ENCODE results near the gene EMC10.

DNA sequence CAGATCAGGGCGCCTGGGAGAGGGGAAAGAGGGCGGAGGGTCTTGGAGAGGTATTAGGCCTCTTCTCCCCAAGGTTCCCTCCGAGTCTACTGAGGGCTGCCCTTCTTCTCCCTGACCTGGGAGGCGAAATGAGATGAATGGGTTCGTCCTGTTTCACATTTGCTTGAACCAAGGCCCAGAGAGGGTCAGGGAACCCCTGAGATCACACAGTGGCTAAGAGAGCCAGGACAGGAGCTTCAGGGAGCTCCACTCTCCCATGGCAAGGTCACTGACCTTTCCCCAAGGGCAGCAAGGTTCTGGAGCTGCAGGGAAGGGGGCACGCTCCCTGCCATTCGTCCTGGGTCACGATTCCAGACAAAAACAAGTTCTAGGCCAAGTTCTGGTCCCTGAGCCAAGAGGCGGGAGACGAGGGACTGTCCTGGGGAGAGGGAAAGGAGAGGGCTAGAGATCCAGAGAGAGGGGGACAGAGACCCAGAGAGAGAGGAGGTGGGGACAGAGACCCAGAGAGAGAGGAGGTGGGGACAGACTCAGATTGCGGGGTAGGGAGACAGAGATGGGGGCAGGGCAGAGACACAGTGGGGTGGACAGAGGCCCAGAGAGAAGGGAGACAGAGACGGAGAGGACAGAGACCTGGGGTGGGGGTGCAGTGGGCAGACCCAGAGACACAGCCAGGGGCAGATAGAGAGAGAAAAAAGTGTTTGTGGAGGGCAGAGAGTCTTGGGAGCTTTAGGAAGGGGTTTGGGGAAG is 36.9 kb downstream of the EMC10 start:
- TF ChIP-seq POLR2A (IDR thresholded peaks at IDR 0.05) = no peak
- TF ChIP-seq, protein P1, sequence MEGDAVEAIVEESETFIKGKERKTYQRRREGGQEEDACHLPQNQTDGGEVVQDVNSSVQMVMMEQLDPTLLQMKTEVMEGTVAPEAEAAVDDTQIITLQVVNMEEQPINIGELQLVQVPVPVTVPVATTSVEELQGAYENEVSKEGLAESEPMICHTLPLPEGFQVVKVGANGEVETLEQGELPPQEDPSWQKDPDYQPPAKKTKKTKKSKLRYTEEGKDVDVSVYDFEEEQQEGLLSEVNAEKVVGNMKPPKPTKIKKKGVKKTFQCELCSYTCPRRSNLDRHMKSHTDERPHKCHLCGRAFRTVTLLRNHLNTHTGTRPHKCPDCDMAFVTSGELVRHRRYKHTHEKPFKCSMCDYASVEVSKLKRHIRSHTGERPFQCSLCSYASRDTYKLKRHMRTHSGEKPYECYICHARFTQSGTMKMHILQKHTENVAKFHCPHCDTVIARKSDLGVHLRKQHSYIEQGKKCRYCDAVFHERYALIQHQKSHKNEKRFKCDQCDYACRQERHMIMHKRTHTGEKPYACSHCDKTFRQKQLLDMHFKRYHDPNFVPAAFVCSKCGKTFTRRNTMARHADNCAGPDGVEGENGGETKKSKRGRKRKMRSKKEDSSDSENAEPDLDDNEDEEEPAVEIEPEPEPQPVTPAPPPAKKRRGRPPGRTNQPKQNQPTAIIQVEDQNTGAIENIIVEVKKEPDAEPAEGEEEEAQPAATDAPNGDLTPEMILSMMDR (IDR thresholded peaks at IDR 0.05) = no peak
